NCI-H1105 (cell line): ENCODE data around the gene GPRIN2.
"Not testable (repeated sequence)": the region's sequence is repeated elsewhere in the genome, so short reads cannot be mapped to it uniquely, and the experiment has no call there.

ENCODE experiments used
- DNase-seq: peaks from one replicate; lab custom pipeline; 2025; lab: John Stamatoyannopoulos, UW

The GPRIN2 gene

DNA sequence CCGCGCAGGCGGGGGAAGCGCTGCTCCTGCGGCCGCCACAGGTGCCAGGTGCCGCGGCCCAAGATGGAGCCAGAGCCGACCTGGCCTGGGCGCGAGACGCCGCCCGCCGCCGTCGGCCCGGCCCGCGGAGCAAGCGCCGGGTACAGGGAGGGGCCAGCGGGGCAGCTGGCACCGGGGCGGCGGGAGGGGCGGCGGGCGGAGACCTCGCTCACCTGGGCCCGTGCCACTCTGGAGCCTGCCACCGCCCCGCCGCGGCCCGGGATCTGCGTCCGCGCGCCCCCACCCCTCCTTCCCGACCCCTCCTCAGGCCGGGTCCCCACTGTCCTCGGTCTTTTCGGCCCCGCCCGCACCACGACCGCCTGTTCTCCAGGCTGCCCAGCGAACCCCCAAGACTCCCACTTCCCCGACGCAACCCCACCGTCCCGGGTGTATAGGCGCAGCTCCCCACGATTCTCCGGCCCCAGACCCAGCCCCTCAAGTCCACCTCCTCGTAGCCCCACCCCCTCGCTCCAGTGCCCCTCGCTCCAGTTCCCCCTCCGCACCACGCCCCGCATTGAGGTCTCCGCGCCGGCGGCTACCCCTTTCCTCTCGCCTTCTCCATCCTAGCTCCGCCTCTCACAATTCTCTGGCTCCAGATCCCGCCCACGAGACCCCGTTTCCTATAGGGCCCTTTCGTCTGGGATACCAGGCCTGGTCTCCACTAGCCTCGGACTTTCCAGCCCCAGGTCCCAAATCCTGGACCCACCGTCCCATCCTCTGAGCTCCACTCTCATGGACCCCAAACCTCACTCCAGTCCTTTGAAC, at the start of gene GPRIN2:
Gene GPRIN2, minus strand, starts transcription at position 144 of the 804 bp plus-strand sequence. CDS start 5,922 bp downstream, outside the sequence.
- no peak for DNase-seq

DNA sequence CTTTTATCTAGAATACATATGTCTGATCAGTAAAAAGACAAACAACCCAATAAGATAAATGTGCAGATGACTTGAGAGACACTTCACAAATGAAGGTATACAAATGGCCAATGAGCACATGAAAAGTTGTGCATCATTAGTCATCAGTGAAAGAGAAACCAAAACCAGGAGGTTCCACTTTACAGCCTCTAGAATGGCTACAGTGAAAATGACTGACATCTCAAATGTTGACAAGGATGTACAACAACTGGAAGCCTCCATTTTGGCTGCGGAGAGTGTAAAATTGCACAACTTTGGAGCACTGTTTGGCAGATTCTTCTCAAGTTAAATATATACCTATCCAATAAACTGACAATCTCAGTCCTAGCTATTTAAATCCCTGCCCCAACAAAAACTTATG, 44.1 kb upstream of the GPRIN2 start:
- DNase-seq: not testable (repeated sequence)

DNA sequence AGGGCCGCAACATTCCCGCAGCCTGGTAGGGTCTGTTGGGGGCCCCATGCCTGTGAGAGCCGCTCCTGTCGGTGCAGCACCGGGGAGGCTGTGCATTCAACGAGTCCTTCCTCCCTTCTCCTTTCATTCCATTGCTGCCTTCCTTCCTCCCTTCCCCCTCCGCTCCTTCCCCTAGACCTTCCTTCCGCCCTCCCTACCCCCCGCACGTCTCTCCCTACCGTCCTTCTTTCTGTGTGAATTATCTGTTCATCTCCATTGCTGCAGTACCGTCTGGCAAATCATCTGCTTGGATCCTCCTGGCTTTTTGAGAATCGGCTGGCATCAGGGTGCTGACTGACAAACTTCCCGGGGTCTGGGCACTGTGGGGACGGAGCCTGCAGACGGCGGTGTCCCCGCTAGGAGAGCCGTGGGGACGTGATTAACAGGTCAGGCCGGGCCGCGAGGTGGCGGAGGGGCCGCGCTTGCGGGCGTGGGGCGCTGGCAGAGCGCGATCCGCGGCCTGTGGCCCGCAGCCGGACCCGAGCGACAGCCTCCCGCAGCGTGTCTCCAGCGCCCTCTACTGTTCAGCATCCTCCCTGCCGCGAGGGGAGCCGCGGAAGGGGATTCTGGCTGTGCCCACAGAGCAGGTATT, 41.3 kb upstream of the GPRIN2 start:
- DNase-seq: not testable (repeated sequence)

DNA sequence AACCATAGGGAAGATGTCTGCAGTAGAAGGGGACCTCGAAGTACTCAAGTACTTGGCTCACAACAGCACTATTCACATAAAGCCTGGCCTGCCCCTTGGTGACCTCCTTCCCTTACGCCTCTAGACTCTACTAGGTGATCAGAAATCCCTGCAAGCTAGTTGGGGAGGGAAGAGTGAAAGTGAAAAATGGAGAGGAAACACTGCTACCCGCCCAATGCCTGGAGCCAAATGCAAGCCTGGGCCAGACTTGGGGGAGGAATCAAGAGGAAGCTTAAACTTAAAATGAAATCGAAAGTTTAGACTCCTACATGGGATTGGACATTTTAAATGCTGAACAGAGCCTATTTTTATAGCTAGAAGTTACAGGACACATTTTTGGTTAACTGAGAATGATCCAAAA, 40.1 kb upstream of the GPRIN2 start:
- not testable (repeated sequence) for DNase-seq

DNA sequence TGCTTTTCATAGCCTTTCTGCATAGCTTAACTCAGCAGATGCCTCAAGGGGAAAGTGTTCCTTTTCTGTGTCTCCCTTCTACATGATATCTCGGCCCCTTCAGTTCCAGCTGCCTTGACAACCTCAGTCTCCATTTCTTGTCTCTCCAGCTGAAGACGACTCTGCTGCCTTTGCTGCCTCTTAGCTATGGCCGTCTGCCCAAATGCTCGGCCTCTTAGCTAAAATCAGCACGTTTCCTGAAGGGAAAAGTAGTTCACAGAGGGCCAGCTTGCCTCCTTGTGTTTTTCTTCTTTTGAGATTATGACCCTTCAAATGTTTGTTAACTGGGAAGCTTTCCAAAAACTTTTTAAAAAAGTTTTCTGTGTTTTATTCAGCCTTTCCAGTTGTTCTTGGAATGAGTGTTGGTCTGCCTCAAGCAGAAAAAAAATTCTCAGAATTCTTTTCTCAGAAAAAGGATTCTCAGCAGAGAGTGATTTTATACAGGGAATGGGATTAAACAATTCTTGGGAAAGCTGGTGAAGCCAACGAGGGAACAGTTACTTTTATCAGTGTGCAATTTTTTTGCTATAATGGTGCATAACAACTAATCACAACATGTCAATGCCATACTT, 38.1 kb upstream of the GPRIN2 start:
- not testable (repeated sequence) for DNase-seq

DNA sequence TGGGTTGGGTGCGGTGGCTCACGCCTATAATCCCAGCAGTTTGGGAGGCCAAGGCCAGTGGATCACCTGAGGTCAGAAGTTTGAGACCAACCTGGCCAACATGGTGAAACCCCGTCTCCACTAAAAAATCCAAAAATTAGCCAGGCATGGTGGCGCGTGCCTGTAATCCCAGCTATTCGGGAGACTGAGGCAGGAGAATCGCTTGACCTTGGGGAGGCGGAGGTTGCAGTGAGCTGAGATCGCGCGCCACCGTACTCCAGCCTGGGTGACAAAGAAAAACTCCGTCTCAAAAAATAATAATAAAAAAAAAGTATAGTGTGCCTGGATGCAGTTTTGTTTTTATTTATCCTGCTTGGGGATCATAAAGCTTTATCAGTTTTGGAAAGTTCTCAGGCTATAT, 36.8 kb upstream of the GPRIN2 start:
- DNase-seq: not testable (repeated sequence)

DNA sequence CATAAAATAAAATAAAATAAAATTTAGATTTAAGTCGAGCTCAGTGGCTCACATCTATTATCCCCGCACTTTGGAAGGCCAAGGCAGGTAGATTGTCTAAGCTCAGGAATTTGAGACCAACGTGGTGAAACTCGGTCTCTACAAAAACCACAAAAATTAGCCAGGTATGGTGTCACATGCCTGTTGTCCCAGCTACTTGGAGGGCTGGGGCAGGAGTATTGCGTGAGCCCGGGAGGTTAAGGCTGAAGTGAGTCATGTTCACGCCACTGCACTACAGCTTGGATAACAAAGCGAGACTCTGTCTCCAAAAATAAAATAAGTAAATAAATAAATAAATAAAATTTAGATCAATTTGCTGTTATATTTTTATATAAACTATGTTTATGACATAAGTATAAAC, 34.6 kb upstream of the GPRIN2 start:
- DNase-seq: not testable (repeated sequence)

DNA sequence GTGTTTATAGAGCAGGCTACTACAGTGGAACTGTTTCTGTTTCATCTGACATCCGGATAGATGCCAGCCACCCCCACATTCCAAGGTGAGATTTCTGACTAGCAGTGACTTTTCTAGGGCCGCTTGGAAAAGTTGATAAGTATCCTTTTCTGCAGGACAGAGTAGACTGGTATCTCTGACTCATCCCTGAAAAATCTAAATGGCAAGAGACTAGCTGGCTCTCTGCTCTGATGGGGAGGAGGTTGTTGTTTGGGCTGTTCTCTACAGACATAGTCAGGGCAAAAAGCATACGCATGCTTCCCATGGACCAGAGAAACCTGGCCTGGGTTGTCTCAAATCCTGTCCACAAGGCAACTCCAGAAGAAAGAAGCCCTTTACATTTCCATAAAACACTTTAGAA, 33.1 kb upstream of the GPRIN2 start:
- DNase-seq: not testable (repeated sequence)

DNA sequence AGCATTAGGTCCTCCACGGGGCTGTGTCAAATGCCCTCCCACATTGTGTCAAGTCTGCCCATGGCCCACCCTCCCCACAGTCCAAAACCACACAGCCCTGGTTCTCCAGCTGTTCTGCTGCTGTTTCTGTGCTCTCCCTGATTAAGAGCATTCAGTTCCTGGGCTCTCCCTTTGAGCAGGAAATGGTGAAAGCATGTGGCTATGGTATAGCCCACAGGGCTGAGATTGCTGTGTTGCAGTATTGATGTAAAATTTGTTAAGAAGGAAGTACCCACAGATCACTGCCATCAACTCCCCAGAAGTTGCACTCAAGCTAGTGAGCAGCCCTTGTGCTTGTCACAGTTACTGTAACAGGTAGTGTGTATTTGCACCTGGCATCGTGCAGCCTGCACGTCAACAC, 31.8 kb upstream of the GPRIN2 start:
- not testable (repeated sequence) for DNase-seq

DNA sequence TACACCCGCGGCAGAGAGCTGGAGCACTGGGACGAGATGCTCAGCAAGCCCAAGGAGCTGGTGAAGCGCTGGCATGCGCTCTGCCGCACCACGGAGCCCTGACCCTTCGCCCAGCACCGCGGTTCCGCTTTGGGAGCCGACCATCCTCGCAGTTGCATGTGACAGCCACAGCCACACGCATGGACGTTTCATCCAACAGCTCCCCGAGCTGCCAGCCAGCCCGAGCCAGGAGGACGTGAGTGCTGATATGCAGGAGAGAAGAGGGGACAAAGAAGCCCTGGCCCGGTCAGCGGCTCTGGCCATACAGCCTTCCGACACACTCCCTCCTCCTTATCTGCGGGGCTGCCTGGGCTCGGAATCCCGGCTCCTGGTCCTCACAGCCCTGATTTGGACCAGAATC, 31.1 kb upstream of the GPRIN2 start:
- not testable (repeated sequence) for DNase-seq

DNA sequence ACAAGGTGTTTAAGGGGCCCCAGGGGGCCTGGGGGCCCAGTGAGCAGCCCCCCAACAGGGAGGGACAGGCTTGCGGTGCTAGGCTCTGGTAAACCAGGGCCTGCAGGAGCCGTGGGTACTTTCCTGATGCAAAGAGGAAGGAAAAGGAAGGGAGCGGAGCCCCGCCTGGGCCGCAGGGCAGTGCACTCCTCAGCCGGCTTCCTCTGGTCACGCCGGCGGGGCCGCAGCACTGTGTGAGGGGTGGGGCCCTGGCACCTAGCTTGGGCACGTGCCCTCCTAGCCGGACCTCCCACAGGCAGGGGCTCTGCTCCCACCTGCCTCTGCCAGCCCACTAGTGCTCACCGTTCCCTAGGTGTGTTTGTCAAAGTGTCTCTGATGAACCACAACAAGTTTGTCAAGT, 28.8 kb upstream of the GPRIN2 start:
- not testable (repeated sequence) for DNase-seq

DNA sequence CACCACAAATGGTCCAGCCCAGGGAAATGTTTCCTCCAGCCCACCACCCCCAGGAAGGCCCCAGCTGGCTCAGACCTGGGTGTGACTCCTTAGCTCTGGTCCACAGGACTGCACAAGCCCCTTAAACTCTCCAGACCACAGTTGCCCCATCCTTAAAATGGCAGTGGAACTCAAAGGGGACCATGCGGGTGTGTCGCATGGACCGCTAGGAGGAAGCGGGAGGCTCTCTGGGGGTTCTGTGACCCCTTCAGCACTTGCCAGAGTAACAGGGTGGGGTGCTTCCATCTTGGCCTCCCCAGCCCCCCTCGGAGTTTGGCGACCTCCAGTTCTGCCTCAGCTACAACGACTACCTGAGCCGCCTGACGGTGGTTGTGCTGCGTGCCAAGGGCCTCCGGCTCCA, 27.7 kb upstream of the GPRIN2 start:
- not testable (repeated sequence) for DNase-seq

DNA sequence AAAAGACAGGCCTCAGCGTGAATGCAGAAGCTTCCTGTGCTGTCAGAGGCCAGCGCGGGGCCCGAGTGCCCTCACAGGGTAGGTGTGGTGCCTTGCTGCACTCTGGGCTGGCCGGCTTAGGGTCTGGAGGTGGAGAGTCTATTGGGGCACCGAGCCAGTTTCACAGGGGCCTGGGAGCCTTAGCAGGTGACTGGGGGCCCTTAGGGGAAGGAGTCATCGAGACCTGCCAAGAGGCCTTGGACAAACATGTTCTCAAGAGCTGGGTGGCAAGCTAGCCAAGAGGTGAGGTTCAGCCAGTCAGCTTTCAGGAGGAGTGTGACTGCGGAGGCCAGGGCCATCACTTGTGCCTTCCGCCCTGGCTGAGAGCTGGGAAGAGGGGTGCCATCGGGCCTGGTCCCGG, 26.1 kb upstream of the GPRIN2 start:
- not testable (repeated sequence) for DNase-seq

DNA sequence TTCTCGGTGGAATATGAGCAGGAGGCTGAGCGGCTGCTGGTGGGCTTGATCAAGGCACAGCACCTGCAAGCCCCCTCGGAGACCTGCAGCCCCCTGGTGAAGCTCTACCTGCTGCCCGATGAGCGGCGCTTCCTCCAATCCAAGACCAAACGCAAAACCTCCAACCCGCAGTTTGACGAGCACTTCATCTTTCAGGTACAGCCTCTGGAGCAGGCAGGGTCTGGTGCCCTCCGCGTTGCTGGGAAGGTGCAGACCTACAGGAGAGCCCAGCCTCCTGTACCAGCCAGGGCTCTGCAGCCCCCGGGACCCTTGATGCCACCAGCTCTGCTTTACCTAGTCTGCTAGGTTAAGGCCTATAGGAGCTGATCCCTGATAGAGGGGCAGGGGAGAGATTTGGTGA, 25.5 kb upstream of the GPRIN2 start:
- DNase-seq: not testable (repeated sequence)

DNA sequence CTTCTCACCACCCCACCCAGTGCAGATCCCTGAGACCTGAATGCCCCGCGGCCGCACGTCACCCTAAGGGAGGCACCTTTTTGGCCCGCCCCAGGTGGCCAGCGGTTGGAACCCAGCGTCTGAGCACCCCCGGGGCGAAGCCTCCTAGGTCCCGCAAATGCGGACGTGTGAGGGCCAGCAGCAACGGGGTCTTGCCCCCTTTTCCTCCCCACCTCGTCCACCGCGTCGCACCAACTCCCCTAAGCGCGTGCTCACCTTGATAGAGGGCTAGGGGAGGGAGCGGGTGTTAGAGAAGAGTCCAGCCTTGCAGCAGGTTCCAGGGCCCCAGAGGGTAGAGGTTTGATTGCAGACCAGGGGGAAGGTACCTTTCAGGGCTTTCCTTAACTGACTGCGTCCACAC, 22.9 kb upstream of the GPRIN2 start:
- DNase-seq: not testable (repeated sequence)

DNA sequence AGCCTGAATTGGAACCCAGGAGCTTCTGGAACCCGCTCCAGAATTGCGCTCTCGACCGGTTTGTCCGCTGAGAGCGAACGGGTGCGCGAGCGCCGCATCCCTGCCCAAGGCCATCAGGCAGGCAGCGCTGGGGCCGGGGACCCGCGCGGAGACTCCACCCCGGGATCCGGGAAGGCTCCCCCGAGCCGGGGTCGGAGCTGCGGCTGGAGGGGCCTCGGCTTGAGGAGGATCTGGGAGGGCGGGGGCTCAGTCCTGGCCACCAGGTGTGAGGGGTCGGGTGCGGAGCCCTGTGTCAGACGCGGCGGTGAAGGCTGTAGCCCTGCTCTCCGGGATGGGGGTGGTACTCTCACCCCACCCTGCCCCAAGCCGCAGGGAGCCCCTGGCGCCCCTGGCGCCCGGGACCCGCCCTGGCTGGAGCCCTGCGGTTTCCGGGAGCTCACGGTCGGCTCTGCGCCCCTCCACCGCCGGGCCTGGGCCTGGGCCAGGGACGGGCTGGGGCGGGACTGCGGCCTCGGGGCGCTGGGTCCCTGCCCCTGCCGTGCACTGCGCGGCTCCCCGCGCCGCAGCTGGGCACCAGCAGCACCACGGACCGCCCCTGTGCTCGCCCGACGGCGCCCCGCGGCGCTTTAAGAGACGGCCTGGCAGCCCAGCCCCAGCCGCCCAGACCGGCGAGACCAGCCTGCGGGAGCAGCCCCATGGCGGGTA, 22.2 kb upstream of the GPRIN2 start, which contains the start of gene SYT15:
Gene SYT15, plus strand, starts transcription at position 655 of the 705 bp plus-strand sequence. Its CDS starts 41 bp downstream, at position 696.
- DNase-seq: not testable (repeated sequence)

DNA sequence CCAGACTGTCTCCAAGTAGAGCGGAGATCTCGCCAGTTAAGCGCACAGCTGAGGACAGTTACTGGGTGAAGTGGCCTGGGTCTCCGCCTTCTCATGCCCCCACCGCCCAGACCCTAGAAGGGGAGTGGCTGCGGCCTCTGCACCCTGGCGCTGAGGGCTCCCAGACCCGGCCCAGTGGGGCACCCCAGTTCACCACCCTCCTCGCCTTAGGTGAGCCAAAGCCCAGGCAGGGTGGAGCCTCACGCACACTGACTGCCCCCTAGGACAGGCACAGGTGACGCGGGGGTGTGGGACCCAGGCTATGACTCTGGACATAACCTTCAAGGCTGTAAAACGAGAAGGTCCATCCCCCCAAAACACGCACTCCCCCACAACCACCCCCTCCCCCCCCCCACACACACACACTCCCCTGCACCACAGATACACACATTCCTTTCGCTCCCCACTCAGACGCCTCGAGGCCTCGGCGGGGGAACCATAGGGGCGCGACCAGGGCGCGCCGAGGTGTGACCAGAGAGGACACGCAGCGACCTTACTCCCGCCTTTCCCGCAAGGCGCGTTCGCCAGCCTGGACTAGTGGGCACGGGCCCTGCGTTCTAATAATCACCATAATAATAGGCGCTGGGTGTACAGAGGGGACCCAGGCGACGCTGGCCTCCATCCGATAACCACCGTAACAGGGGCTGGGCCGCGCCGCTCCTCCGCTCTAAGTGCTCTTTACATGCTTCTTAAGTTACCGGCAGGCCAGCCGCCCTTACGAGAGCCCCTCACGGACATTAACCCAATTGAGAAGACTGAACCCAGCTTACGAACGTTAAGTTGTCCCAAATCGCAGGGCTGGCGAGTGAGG, 21.4 kb upstream of the GPRIN2 start:
- DNase-seq: not testable (repeated sequence)

DNA sequence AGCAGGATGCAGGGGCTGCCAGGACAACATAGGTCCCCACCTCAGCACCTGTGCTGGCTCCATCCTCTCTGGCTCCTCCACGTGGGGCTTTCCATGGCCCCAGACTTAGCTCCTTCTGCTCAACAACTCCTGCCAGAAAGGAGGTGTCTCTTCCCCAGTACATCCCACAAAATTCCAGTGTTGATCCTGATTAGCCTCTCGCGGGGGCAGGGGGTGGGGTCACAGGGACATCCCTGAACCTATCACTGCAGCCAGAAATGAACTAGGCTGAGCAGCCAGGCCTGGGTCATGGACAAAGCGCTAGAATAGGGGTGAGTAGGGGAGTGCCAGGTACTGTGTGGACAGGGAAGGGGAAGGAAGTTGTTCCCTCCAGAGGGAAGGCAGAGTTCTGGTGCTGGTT, 17.4 kb upstream of the GPRIN2 start:
- DNase-seq: not testable (repeated sequence)

DNA sequence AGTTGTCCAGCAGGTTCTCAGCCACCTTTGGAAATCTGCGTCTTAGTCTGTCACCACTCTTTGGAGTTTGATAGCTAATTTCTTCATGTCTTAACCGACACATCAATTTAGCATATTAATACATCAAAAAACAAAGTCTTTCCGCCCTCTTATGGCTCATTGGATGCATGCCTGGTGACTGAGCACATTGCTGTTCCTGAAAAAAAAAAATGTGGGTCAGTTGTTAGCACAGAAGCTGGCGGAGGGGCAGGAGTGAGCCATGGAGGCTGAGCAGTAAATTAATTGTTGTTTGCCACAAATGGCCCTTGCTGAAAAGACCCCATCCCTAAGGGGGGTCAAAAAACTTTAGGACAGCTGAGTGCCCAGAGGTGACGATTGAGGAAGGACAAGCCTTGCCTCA, 16.9 kb upstream of the GPRIN2 start:
- not testable (repeated sequence) for DNase-seq

DNA sequence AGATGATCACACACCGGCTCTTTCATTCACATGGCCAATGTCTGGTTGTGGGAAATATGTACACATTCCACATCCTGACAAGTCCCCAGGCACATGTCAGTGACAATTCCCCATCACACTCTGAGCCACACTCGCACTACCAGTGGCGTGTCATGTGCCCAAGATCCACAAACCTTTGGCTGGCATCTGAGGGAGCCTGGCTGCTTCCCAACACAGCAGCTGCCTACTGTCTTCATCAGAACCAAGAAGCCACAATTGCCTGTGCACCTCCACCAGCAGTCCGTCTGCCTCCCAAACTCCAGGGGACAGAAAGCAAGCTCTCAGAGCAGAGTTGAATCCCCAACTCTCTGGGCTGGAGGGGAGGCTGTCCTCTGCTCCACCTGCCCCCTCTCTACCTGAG, 16.3 kb upstream of the GPRIN2 start:
- not testable (repeated sequence) for DNase-seq

DNA sequence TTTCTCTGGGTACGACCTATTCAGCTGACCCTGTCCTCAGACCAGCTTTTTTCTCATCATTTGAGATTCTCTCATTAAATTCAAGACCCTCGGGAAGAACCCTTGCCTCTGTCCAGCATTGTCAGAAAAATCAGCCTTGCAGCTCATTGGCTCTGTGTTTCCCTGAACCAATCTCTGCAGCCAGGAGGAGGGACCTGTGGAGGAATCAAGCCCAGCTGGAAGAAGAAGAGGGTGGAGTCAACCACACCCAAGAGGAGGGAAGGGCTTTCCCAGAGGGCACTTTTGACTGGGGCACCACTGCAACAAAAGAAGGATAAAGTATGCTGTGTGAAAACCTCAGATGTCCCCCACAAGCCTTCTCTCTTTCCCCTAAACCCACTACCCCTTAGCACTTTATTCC, 14.2 kb upstream of the GPRIN2 start:
- DNase-seq: not testable (repeated sequence)
